ELF-1 (cell line): ENCODE results near the gene TEX22.

Experiments
- DNase-seq: peaks from one replicate; pipeline ENCODE4 v3.0.0-alpha.2; 2016; ENCODE audit warnings: low read depth, low spot score

TEX22 gene

GRCh38 chr14:105420101-105420973 is 22.0 kb downstream of the TEX22 start:
- DNase-seq: no peak

GRCh38 chr14:105420974-105421674 is 22.8 kb downstream of the TEX22 start:
- DNase-seq: no peak

GRCh38 chr14:105421723-105422615 is 23.6 kb downstream of the TEX22 start:
- no peak for DNase-seq

DNA sequence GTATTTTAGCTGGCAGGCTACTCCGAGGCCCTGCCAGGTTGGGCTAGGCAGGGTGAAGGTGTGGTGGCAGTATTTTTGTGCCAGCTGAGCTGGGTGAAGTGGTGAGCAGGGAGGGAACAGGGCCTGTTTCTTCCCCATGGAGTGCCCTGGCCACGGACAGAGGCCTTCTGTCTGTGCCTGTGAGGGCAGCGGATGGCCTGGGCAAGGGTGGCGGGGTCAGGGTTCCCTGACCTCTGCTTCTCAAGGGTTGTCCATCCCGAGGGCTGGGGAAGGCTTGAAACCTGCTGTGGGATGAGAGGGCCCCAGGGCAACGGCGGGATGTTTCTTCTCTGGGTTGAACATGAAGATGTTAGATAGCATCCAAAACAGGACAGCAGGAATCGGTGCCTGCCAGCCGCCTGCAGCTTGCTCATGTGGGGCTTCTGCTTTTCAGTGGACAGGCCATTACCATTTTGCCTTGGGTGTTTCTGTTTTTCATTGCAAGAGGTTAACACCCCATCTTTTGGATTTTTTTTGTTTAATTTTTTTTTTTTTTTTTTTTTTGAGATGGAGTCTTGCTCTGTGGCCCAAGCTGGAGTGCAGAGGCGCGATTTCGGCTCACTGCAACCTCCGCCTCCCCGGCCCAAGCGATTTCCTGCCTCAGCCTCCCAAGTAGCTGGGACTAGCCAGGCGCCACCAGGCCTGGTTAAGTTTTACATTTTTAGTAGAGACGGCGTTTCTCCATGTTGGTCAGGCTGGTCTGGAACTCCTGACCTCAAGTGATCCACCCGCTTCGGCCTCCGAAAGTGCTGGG is 24.6 kb downstream of the TEX22 start:
- DNase-seq: peak; percentile 60

DNA sequence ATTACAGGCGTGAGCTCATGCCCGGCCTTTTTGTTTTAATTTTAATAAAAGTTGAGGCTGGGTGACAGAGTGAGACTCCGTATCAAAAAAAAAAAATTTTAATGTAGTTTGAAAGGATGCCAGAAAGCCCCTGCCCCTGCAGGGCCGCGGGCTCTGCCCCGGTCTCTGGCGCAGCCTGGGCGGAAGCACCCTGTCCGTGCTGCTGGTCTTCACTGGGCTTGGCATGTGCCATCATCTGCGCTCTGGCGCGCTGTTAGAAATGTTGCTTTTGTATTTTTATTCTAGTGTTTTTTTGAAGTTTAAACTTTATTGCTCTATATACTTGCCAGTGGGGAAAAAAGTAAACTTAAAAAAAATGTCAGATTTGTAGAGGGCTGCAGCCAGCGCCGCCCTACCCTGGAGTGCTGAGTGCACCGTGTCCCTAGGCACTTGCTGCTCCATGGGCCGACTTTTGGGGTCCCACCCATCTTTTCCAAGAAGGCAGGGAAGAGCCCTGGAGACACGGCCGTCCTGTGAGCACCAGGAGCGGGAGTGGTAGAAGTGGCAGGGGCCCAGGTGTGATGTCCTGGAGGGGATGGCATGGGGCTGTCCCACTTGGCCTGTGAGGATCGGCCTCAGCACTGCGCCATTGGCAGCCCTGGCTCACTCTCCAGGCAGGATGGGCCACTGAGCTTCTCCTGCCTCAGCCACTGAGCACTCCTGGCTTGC is 25.3 kb downstream of the TEX22 start:
- DNase-seq: no peak

DNA sequence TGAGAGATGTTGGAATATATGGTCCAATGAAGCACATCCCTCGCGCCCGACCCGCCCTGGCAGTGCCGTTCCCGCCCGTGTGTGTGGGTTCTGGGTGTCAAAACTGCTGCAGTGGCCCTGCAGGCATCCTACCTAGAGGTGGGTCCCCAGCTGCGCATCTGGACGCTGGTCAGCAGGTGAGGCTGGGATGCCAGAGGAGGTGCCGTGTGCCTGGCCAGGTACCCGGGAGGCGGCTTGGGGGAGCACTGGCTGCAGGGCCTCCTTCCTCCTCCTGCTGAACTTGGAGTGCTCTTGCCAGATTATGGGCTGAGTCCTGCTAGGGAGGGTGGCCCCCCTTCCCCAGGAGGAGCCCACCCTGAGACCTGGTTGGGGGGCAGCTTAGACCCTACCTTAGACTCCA is 26.5 kb downstream of the TEX22 start:
- DNase-seq: no peak

- no peak for DNase-seq
Observed at GRCh38 chr14:105425823-105426247, 27.5 kb downstream of the TEX22 start.

DNA sequence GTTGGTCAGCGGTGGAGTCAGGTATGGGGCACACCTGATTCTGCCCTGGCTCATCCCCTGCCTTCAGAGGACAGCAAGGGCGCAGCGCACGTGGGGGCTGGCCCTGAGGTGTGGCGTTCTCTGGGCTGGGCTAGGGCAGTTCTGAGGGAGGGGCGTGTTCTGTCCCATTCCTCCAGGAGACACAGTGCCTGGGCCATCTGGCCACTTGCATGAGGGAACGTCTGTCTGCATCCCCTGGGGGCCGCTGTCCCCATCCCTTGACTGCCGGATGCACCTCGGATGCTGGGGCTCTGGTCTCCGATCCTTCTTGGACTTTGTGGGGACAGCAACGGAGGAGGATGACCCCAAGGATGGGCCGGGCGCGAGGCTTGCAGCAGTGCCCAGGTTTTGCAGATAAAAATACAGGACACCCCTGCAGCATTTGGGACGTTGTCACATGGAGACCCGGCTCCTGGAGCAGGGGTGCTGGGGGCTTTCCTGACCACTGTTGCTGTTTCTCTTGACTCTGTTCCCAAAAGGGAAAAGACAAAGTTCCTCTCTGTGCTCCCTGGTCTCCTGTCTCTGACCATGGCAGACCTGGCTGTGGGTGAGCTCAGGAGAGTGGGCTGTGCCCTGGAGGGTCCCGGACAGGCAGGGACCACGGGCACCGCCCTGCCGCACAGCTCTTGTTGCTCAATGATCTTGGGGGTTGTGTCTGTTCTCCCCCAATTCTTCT is 28.2 kb downstream of the TEX22 start:
- no peak for DNase-seq

GRCh38 chr14:105427412-105427811 is 29.1 kb downstream of the TEX22 start:
- DNase-seq: no peak

DNA sequence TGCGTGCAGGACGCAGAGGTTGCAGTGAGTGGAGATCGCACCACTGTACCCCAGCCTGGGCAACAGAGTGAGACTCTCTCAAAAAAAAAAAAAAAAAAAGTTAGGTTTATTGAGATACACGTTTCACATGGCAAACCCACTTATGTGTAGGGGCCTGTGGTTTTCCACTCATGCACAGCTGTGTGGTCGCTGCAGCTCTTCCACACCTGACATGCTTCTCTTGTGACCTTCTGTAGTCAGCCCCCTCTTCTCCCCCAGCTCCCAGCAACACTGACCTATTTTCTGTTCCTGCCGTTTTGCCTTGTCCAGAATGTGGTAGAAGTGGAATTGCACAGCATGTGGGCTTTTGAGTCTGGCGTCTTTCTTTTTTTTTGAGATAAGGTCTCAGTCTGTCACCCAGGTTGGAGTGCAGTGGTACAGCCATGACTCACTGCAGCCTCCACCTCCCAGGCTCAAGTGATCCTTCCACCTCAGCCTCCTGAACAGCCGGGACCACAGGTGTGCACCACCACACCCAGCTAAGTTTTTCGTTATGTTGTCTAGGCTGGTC is 29.7 kb downstream of the TEX22 start:
- DNase-seq: no peak

DNA sequence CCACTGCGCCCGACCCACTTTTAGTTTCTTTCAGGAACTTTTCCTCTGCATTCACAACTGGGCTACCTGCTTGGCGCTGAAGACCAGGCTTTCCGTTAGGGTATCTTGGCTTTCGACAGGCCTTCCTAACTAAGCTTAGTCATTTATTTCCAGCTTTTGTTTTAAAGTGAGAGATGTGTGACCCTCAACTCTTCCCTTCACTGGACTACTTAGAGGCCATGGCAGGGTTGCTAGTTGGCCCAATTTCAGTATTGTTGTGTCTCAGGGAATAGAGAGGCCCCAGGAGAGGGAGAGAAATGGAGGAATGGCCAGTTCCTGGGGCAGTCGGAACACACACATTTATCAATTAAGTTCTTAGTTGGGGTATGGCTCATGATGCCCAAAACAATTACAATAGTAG is 31.7 kb downstream of the TEX22 start:
- no peak for DNase-seq

- DNase-seq: no peak
Observed at GRCh38 chr14:105430565-105430964, 32.2 kb downstream of the TEX22 start.

GRCh38 chr14:105431256-105431655 is 32.9 kb downstream of the TEX22 start:
- DNase-seq: no peak

DNA sequence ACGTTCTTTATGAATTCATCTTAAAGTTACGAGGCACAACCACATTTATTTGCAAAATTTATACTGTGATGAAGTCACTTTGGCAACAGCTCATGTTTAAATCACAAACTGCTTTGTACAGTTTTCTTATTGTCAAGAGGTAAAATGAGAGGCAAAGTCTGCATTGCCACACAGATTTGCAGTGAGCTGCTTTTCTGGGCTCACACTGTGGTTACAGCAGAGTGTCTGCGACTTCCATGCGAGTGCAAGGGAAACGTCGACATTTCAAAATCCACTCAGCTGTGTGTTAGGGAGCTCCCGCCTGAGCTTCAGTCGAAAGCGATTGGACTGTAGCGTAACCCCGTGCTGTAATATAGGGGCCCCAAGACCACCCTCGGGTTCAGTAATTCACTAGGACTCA is 34.3 kb downstream of the TEX22 start:
- no peak for DNase-seq

- peak; percentile 60 for DNase-seq
Observed at GRCh38 chr14:105433161-105433605, 34.8 kb downstream of the TEX22 start.

GRCh38 chr14:105436402-105436801 is 38.1 kb downstream of the TEX22 start:
- DNase-seq: no peak

DNA sequence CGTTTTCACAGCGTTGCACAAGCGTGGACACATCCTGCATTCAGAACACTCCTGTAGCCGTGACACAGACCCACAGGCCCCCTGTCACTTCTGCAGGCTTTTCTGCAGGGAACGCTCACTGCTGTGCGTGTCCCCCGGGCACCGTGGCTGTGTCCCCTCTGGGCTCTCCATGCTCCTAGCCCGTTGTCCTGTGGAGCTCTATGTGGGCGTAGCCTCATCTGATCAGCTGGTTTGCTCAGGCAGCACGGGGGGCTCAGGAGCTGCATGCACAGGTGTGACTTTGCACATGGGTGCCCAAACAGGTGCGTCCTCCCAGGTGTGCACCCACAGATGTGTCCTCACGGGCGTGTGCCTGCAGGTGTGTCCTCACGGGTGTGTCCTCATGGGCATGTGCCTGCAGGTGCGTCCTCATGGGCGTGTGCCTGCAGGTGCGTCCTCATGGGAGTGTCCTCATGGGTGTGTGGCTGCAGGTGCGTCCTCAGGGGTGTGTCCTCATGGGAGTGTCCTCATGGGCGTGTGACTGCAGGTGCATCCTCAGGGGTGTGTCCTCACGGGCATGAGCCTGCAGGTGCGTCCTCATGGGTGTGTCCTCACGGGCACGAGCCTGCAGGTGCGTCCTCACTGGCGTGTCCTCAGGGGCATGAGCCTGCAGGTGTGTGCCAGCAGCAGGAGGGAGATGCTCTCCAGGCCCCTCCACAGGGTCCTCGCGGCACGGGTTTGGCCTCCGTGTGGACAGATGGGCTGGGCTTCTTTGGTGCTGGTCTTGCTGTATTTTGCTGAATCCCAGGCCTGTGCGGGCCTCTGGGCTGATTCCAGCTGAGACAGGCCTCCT is 38.8 kb downstream of the TEX22 start:
- no peak for DNase-seq

DNA sequence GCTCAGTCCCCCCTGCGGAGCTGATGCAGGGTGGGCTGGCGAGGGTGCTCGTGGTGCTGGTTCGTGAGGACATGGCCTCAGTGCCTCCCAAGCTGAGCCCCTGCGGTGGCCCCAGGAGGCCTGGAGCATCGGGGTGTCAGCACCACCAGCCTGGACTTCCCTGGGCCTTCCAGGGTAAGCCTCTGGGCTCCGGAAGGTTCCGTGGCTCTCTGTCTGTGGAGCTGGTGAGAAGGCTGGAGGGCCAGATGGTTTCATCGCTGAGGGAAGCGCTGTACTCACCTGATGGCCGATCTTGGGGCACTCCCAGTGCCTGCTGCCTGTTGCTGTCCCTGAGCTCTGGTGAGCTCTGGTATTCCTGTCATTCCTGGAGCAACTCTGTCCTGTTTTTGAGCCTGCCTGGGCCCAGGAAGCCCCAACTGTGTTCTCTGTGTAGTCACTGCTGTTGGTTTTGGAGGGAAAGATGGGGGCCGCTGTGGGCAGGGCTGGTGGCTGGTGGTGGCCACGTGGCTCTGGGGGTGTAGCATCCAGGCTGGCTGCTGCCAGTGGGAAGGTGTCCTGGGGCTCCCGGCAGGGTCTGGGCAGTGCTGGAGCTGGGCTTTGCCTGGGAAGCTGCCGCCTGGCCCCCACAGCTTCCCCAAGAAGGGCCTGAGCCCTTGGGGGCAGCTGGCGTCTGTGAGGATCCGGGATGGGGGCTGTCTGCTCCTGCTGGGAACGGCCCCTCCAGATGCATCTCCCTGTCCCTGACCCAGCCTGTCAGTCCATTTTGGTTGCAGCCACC is 39.6 kb downstream of the TEX22 start:
- no peak for DNase-seq
